Urothelium cell line (cell line): ENCODE data around the gene MRPL58.
"Not testable (repeated sequence)": the region's sequence is repeated elsewhere in the genome, so short reads cannot be mapped to it uniquely, and the experiment has no call there.

ENCODE experiments used
- DNase-seq: peaks from one replicate; pipeline ENCODE4 v3.0.0; 2011; ENCODE audit warnings: low spot score, mixed read lengths
- FAIRE-seq: peaks from 2 replicates; lab custom pipeline; 2011; peaks lifted over from hg19 to GRCh38; lab: Jason Lieb, UNC

Gene MRPL58

GRCh38 chr17:74986206-74986576 is 26.3 kb upstream of the MRPL58 start:
- FAIRE-seq = no peak

GRCh38 chr17:74987418-74987908 is 25.0 kb upstream of the MRPL58 start, which contains the start of gene CDR2L:
Gene CDR2L (plus strand): TSS chr17:74987632. CDS start chr17:74988044, 412 bp downstream.
- FAIRE-seq = peak; percentile 84
- peak; percentile 99 for DNase-seq

More at GRCh38 chr17:74986206-74986576, 26.3 kb upstream of the MRPL58 start:
- no peak for DNase-seq

- no peak for FAIRE-seq
- DNase-seq = peak; percentile 78
These were observed 24.4 kb upstream of the MRPL58 start for GRCh38 chr17:74987909-74988711.

GRCh38 chr17:74990581-74991105 is 21.8 kb upstream of the MRPL58 start:
- no peak for DNase-seq
- FAIRE-seq = no peak

GRCh38 chr17:74992223-74992622 is 20.2 kb upstream of the MRPL58 start:
- FAIRE-seq (no peak), DNase-seq (no peak)

- DNase-seq = no peak
- no peak for FAIRE-seq
These were observed 18.0 kb upstream of the MRPL58 start for GRCh38 chr17:74994440-74994839.

- DNase-seq = no peak
- FAIRE-seq = no peak
These were observed 16.6 kb upstream of the MRPL58 start for GRCh38 chr17:74995847-74996246.

GRCh38 chr17:74998783-74999182 is 13.7 kb upstream of the MRPL58 start:
- no peak for DNase-seq
- no peak for FAIRE-seq

GRCh38 chr17:74999523-74999922 is 12.9 kb upstream of the MRPL58 start:
- DNase-seq (no peak), FAIRE-seq (no peak)

- FAIRE-seq = no peak
- DNase-seq = no peak
These were observed 10.3 kb upstream of the MRPL58 start for GRCh38 chr17:75001915-75002843.

GRCh38 chr17:75003070-75003956 is 9.2 kb upstream of the MRPL58 start:
- FAIRE-seq = no peak
- no peak for DNase-seq

GRCh38 chr17:75003957-75004355 is 8.5 kb upstream of the MRPL58 start:
- DNase-seq (no peak), FAIRE-seq (no peak)

- DNase-seq (no peak), FAIRE-seq (no peak)
These were observed 8.1 kb upstream of the MRPL58 start for GRCh38 chr17:75004371-75004770.

- FAIRE-seq (no peak), DNase-seq (no peak)
These were observed 7.2 kb upstream of the MRPL58 start for GRCh38 chr17:75005291-75005690.

GRCh38 chr17:75006084-75006483 is 6.4 kb upstream of the MRPL58 start:
- not testable (repeated sequence) for FAIRE-seq, DNase-seq

- FAIRE-seq (peak; percentile 32), DNase-seq (no peak)
These were observed 5.8 kb upstream of the MRPL58 start for GRCh38 chr17:75006653-75007052.

- FAIRE-seq (no peak), DNase-seq (no peak)
These were observed 4.1 kb upstream of the MRPL58 start for GRCh38 chr17:75008373-75008772.

- DNase-seq (no peak), FAIRE-seq (no peak)
These were observed 3.2 kb upstream of the MRPL58 start for GRCh38 chr17:75009139-75009724.

GRCh38 chr17:75010683-75011400 is 1.6 kb upstream of the MRPL58 start:
- FAIRE-seq = no peak
- peak; percentile 39 for DNase-seq
